Measurements from ENCODE around the gene ASNSD1. TPM values are rescaled to one million over a fixed set of nuclear protein-coding genes. Genes with fewer than 3 reads are reported as not detected.

The ASNSD1 gene
- total and polyA plus RNA-seq, 9 of the 15 experiments (the other 6 are each of a cell fraction or from before 2014, with no cell fraction given): 23.9 to 56.4 (median 38.3) TPM

DNA sequence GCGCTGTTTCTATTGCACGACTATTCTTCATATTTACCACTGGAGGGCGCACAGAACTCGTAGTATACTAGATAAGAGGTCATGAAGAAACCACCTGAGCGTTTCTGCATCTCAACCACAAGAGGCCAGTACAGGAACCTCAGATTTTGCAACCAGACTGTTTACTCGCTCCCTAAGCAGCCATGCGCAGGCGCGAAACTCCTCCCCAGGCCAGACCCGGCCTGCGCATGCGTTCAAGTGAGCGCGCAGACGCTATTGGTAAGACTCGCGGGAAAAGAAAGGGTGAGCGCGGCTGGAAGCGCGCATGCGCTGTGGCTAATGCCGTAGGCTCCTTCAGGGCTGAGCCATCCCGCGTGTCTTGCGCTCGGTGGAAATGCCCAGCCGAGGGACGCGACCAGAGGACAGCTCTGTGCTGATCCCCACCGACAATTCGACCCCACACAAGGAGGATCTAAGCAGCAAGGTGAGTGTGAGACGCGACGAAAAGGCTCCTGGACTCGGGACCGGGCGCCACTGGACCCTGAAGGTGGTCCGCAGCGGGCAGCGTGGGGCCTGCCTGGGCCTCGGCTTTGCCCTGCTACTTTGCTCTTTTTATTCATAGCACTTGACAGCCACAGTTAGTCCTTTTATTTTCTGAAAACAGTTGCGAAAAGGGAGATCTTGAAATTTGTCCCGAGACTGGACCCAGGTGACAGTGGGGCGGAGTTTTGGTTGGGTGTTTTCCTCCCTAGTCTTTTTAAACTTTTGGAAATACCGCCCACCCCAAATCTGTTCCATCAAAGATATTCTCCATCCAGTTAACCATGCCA is at the start of gene ASNSD1 (continued):
- TF ChIP-seq, protein P1, sequence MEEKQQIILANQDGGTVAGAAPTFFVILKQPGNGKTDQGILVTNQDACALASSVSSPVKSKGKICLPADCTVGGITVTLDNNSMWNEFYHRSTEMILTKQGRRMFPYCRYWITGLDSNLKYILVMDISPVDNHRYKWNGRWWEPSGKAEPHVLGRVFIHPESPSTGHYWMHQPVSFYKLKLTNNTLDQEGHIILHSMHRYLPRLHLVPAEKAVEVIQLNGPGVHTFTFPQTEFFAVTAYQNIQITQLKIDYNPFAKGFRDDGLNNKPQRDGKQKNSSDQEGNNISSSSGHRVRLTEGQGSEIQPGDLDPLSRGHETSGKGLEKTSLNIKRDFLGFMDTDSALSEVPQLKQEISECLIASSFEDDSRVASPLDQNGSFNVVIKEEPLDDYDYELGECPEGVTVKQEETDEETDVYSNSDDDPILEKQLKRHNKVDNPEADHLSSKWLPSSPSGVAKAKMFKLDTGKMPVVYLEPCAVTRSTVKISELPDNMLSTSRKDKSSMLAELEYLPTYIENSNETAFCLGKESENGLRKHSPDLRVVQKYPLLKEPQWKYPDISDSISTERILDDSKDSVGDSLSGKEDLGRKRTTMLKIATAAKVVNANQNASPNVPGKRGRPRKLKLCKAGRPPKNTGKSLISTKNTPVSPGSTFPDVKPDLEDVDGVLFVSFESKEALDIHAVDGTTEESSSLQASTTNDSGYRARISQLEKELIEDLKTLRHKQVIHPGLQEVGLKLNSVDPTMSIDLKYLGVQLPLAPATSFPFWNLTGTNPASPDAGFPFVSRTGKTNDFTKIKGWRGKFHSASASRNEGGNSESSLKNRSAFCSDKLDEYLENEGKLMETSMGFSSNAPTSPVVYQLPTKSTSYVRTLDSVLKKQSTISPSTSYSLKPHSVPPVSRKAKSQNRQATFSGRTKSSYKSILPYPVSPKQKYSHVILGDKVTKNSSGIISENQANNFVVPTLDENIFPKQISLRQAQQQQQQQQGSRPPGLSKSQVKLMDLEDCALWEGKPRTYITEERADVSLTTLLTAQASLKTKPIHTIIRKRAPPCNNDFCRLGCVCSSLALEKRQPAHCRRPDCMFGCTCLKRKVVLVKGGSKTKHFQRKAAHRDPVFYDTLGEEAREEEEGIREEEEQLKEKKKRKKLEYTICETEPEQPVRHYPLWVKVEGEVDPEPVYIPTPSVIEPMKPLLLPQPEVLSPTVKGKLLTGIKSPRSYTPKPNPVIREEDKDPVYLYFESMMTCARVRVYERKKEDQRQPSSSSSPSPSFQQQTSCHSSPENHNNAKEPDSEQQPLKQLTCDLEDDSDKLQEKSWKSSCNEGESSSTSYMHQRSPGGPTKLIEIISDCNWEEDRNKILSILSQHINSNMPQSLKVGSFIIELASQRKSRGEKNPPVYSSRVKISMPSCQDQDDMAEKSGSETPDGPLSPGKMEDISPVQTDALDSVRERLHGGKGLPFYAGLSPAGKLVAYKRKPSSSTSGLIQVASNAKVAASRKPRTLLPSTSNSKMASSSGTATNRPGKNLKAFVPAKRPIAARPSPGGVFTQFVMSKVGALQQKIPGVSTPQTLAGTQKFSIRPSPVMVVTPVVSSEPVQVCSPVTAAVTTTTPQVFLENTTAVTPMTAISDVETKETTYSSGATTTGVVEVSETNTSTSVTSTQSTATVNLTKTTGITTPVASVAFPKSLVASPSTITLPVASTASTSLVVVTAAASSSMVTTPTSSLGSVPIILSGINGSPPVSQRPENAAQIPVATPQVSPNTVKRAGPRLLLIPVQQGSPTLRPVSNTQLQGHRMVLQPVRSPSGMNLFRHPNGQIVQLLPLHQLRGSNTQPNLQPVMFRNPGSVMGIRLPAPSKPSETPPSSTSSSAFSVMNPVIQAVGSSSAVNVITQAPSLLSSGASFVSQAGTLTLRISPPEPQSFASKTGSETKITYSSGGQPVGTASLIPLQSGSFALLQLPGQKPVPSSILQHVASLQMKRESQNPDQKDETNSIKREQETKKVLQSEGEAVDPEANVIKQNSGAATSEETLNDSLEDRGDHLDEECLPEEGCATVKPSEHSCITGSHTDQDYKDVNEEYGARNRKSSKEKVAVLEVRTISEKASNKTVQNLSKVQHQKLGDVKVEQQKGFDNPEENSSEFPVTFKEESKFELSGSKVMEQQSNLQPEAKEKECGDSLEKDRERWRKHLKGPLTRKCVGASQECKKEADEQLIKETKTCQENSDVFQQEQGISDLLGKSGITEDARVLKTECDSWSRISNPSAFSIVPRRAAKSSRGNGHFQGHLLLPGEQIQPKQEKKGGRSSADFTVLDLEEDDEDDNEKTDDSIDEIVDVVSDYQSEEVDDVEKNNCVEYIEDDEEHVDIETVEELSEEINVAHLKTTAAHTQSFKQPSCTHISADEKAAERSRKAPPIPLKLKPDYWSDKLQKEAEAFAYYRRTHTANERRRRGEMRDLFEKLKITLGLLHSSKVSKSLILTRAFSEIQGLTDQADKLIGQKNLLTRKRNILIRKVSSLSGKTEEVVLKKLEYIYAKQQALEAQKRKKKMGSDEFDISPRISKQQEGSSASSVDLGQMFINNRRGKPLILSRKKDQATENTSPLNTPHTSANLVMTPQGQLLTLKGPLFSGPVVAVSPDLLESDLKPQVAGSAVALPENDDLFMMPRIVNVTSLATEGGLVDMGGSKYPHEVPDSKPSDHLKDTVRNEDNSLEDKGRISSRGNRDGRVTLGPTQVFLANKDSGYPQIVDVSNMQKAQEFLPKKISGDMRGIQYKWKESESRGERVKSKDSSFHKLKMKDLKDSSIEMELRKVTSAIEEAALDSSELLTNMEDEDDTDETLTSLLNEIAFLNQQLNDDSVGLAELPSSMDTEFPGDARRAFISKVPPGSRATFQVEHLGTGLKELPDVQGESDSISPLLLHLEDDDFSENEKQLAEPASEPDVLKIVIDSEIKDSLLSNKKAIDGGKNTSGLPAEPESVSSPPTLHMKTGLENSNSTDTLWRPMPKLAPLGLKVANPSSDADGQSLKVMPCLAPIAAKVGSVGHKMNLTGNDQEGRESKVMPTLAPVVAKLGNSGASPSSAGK (IDR thresholded peaks at IDR 0.05): peak; percentile 69
- TF ChIP-seq PTTG1 (tag; IDR thresholded peaks at IDR 0.05; ENCODE audit: low read depth) (no peak), ZNF717 (CRISPR knock-in tag; IDR thresholded peaks at IDR 0.05) (no peak), MTA3 (IDR thresholded peaks at IDR 0.05; ENCODE audit: borderline replicate concordance) (peak; percentile 65; the same call in 1 of the 2 replicates), CBFB (CRISPR knock-in tag; IDR thresholded peaks at IDR 0.05) (no peak), ZC3H8 (IDR thresholded peaks at IDR 0.05) (no peak), ZNF551 (CRISPR knock-in tag; IDR thresholded peaks at IDR 0.05) (no peak), SLC30A9 (CRISPR knock-in tag; IDR thresholded peaks at IDR 0.05) (no peak), KHSRP (IDR thresholded peaks at IDR 0.05) (no peak), ERF (CRISPR knock-in tag; IDR thresholded peaks at IDR 0.05) (no peak)
- TF ChIP-seq, protein P2, sequence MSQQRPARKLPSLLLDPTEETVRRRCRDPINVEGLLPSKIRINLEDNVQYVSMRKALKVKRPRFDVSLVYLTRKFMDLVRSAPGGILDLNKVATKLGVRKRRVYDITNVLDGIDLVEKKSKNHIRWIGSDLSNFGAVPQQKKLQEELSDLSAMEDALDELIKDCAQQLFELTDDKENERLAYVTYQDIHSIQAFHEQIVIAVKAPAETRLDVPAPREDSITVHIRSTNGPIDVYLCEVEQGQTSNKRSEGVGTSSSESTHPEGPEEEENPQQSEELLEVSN (IDR thresholded peaks at IDR 0.05; ENCODE audit: borderline replicate concordance in 1 of 2, extremely low read depth in 1 of 2, insufficient read depth in 1 of 2, insufficient read length in 1 of 2, low read depth in 1 of 2, low read length in 1 of 2, poor library complexity in 1 of 2, severe bottlenecking in 1 of 2): peak; percentile 38 to 48
- TF ChIP-seq, protein P3, sequence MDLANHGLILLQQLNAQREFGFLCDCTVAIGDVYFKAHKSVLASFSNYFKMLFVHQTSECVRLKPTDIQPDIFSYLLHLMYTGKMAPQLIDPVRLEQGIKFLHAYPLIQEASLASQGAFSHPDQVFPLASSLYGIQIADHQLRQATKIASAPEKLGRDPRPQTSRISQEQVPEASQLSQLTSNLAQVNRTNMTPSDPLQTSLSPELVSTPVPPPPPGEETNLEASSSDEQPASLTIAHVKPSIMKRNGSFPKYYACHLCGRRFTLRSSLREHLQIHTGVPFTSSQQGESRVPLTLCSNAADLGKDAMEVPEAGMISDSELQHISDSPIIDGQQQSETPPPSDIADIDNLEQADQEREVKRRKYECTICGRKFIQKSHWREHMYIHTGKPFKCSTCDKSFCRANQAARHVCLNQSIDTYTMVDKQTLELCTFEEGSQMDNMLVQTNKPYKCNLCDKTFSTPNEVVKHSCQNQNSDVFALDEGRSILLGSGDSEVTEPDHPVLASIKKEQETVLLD (IDR thresholded peaks at IDR 0.05): peak; percentile 99
- TF ChIP-seq, protein P4, sequence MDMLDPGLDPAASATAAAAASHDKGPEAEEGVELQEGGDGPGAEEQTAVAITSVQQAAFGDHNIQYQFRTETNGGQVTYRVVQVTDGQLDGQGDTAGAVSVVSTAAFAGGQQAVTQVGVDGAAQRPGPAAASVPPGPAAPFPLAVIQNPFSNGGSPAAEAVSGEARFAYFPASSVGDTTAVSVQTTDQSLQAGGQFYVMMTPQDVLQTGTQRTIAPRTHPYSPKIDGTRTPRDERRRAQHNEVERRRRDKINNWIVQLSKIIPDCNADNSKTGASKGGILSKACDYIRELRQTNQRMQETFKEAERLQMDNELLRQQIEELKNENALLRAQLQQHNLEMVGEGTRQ (CRISPR knock-in tag; IDR thresholded peaks at IDR 0.05): no peak
